Activated CD4-positive, alpha-beta T cell treated with anti-CD3 and anti-CD28 coated beads, Interleukin-2, amount 10 ng/mL, durations not matched to agents 24 days and 14 days (primary cell): Measurements from ENCODE around the gene ZNF622. TPM values are rescaled to one million over a fixed set of nuclear protein-coding genes. Genes with fewer than 3 reads are reported as not detected.

Source experiments
- DNase-seq: peaks from one replicate; pipeline ENCODE4 v3.0.0; 2022
- H3K27ac Mint-ChIP-seq: one replicate; pipeline ENCODE4 v1.8.0; 2022; ENCODE audit warnings: mild to moderate bottlenecking, mixed read lengths
- H3K27me3 Mint-ChIP-seq: one replicate; pipeline ENCODE4 v1.8.0; 2022; ENCODE audit warnings: mixed read lengths
- H3K36me3 Mint-ChIP-seq: one replicate; pipeline ENCODE4 v1.8.0; 2022; ENCODE audit warnings: low read depth, mild to moderate bottlenecking, mixed read lengths
- H3K4me1 Mint-ChIP-seq: one replicate; pipeline ENCODE4 v1.8.0; 2021; ENCODE audit warnings: mixed read lengths
- H3K4me3 Mint-ChIP-seq: one replicate; pipeline ENCODE4 v1.8.0; 2022; ENCODE audit warnings: mild to moderate bottlenecking, moderate library complexity, mixed read lengths
- H3K9me3 Mint-ChIP-seq: one replicate; pipeline ENCODE4 v1.8.0; 2021; ENCODE audit warnings: mixed read lengths
- intact Hi-C: fragments of 100-400 bp; cut with micrococcal nuclease; formaldehyde crosslinking; loops from one replicate; pipeline ENCODE4 v1.15.1; 2023
- total RNA-seq: library from RNA; stranded (reverse); gene quantifications from 2 replicates; pipeline ENCODE4 v1.2.3, GENCODE V29; 2022

ZNF622 gene
- total RNA-seq, 1 donor from 2014 or later, result 40.7 TPM

- Mint-ChIP-seq H3K27me3 (no peaks in the 10 kb centered on the region), H3K27ac (peak overlapping the region; percentile 95), H3K4me1 (peaks cover 60% of the 10 kb centered on the region), H3K9me3 (no peaks in the 10 kb centered on the region), H3K4me3 (peak overlapping the region; percentile 99), H3K36me3 (peaks cover 57% of the 10 kb centered on the region)
- intact Hi-C loops, result loop anchor here (5.0 to 10.0 kb wide), 3 partner anchors 87 to 1870 kb away; partner anchors contain the start of gene MYO10
- peak; percentile 65 for DNase-seq
Observed at GRCh38 chr5:16464664-16465543, 696 bp downstream of the ZNF622 start.

GRCh38 chr5:16464231-16464630 is 1.4 kb downstream of the ZNF622 start:
- intact Hi-C loops, result loop anchor here (10.0 kb wide), 1 partner anchor 1869 kb away; no protein-coding TSS in a partner anchor
- no peak for DNase-seq
- Mint-ChIP-seq H3K4me1 (peaks cover 65% of the 10 kb centered on the region), H3K4me3 (peak overlapping the region; percentile 99), H3K27me3 (no peaks in the 10 kb centered on the region), H3K36me3 (peaks cover 63% of the 10 kb centered on the region), H3K27ac (peak overlapping the region; percentile 95), H3K9me3 (no peaks in the 10 kb centered on the region)

GRCh38 chr5:16461782-16462181 is 3.8 kb downstream of the ZNF622 start:
- DNase-seq, result no peak
- Mint-ChIP-seq H3K27me3 (no peaks in the 10 kb centered on the region), H3K27ac (peak overlapping the region; percentile 23), H3K4me3 (peak overlapping the region; percentile 4), H3K9me3 (no peaks in the 10 kb centered on the region), H3K36me3 (peaks cover 78% of the 10 kb centered on the region), H3K4me1 (peaks cover 66% of the 10 kb centered on the region)
- intact Hi-C loops, result loop anchor here (10.0 kb wide), 1 partner anchor 1867 kb away; no protein-coding TSS in a partner anchor

GRCh38 chr5:16461026-16461425 is 4.6 kb downstream of the ZNF622 start:
- intact Hi-C loops, result loop anchor here (10.0 kb wide), 1 partner anchor 1866 kb away; no protein-coding TSS in a partner anchor
- H3K4me1 Mint-ChIP-seq, result peaks cover 69% of the 10 kb centered on the region
- no peaks in the 10 kb centered on the region for H3K9me3 Mint-ChIP-seq
- DNase-seq, result no peak
- peak overlapping the region; percentile 23 for H3K27ac Mint-ChIP-seq
- peak overlapping the region; percentile 4 for H3K4me3 Mint-ChIP-seq
- peaks cover 85% of the 10 kb centered on the region for H3K36me3 Mint-ChIP-seq
- H3K27me3 Mint-ChIP-seq, result no peaks in the 10 kb centered on the region

- H3K9me3 Mint-ChIP-seq, result no peaks in the 10 kb centered on the region
- H3K27me3 Mint-ChIP-seq, result no peaks in the 10 kb centered on the region
- H3K36me3 Mint-ChIP-seq, result peaks cover 83% of the 10 kb centered on the region
- DNase-seq, result no peak
- peaks cover 67% of the 10 kb centered on the region for H3K4me1 Mint-ChIP-seq
- peak overlapping the region; percentile 53 for H3K4me3 Mint-ChIP-seq
- peak overlapping the region; percentile 80 for H3K27ac Mint-ChIP-seq
- intact Hi-C loops, result loop anchor here (1.0 to 5.0 kb wide), 3 partner anchors 8 to 1797 kb away; partner anchors contain the start of gene OTULIN
Observed at GRCh38 chr5:16459451-16459850, 6.1 kb downstream of the ZNF622 start.

- DNase-seq, result no peak
- Mint-ChIP-seq H3K9me3 (no peaks in the 10 kb centered on the region), H3K27ac (peak overlapping the region; percentile 70), H3K4me1 (peaks cover 59% of the 10 kb centered on the region), H3K36me3 (peaks cover 77% of the 10 kb centered on the region), H3K4me3 (peak overlapping the region; percentile 53), H3K27me3 (no peaks in the 10 kb centered on the region)
- intact Hi-C loops, result loop anchor here (2.0 to 5.0 kb wide), 2 partner anchors 171 to 1796 kb away; partner anchors contain the start of gene OTULIN
Observed at GRCh38 chr5:16457853-16458252, 7.7 kb downstream of the ZNF622 start.

- Mint-ChIP-seq H3K4me3 (peak overlapping the region; percentile 53), H3K9me3 (no peaks in the 10 kb centered on the region), H3K4me1 (peaks cover 57% of the 10 kb centered on the region), H3K27me3 (no peaks in the 10 kb centered on the region), H3K27ac (peak overlapping the region; percentile 70), H3K36me3 (peaks cover 74% of the 10 kb centered on the region)
- intact Hi-C loops, result loop anchor here (5.0 kb wide), 1 partner anchor 1795 kb away; the partner anchor contains the start of gene OTULIN
- DNase-seq, result no peak
Observed at GRCh38 chr5:16457451-16457850, 8.1 kb downstream of the ZNF622 start.

GRCh38 chr5:16456103-16456832 is 9.3 kb downstream of the ZNF622 start:
- intact Hi-C loops, result loop anchor here (5.0 kb wide), 1 partner anchor 1794 kb away; the partner anchor contains the start of gene OTULIN
- no peaks in the 10 kb centered on the region for H3K27me3 Mint-ChIP-seq
- peaks cover 72% of the 10 kb centered on the region for H3K36me3 Mint-ChIP-seq
- H3K4me3 Mint-ChIP-seq, result peak overlapping the region; percentile 71
- peak; percentile 80 for DNase-seq
- no peaks in the 10 kb centered on the region for H3K9me3 Mint-ChIP-seq
- peaks cover 47% of the 10 kb centered on the region for H3K4me1 Mint-ChIP-seq
- H3K27ac Mint-ChIP-seq, result peak overlapping the region; percentile 90

GRCh38 chr5:16455668-16456067 is 9.9 kb downstream of the ZNF622 start:
- no peaks in the 10 kb centered on the region for H3K27me3 Mint-ChIP-seq
- H3K4me1 Mint-ChIP-seq, result peaks cover 41% of the 10 kb centered on the region
- peak overlapping the region; percentile 71 for H3K4me3 Mint-ChIP-seq
- DNase-seq, result no peak
- H3K9me3 Mint-ChIP-seq, result no peaks in the 10 kb centered on the region
- peaks cover 72% of the 10 kb centered on the region for H3K36me3 Mint-ChIP-seq
- intact Hi-C loops, result loop anchor here (5.0 kb wide), 1 partner anchor 1793 kb away; the partner anchor contains the start of gene OTULIN
- peak overlapping the region; percentile 90 for H3K27ac Mint-ChIP-seq

- H3K36me3 Mint-ChIP-seq, result peaks cover 73% of the 10 kb centered on the region
- DNase-seq, result peak; percentile 50
- H3K9me3 Mint-ChIP-seq, result no peaks in the 10 kb centered on the region
- H3K27ac Mint-ChIP-seq, result peak overlapping the region; percentile 4
- H3K27me3 Mint-ChIP-seq, result no peaks in the 10 kb centered on the region
- H3K4me3 Mint-ChIP-seq, result no peak overlapping the region
- intact Hi-C loops, result loop anchor here (5.0 kb wide), 1 partner anchor 1792 kb away; the partner anchor contains the start of gene OTULIN
- H3K4me1 Mint-ChIP-seq, result peaks cover 34% of the 10 kb centered on the region
Observed at GRCh38 chr5:16454686-16455085, 10.9 kb downstream of the ZNF622 start.

- Mint-ChIP-seq H3K27ac (no peak overlapping the region), H3K27me3 (no peaks in the 10 kb centered on the region), H3K4me1 (peaks cover 27% of the 10 kb centered on the region), H3K36me3 (peaks cover 75% of the 10 kb centered on the region), H3K4me3 (no peak overlapping the region), H3K9me3 (no peaks in the 10 kb centered on the region)
- intact Hi-C loops, result no loop called here
- no peak for DNase-seq
Observed at GRCh38 chr5:16453609-16454008, 12.0 kb downstream of the ZNF622 start.

GRCh38 chr5:16450163-16450562 is 15.4 kb downstream of the ZNF622 start:
- no peak for DNase-seq
- intact Hi-C loops, result no loop called here
- no peak overlapping the region for H3K4me3 Mint-ChIP-seq
- no peak overlapping the region for H3K27ac Mint-ChIP-seq
- H3K4me1 Mint-ChIP-seq, result peaks cover 4% of the 10 kb centered on the region
- peaks cover 74% of the 10 kb centered on the region for H3K36me3 Mint-ChIP-seq
- H3K9me3 Mint-ChIP-seq, result no peaks in the 10 kb centered on the region
- H3K27me3 Mint-ChIP-seq, result no peaks in the 10 kb centered on the region

GRCh38 chr5:16446993-16447392 is 18.6 kb downstream of the ZNF622 start:
- H3K27ac Mint-ChIP-seq, result no peak overlapping the region
- no peak overlapping the region for H3K4me3 Mint-ChIP-seq
- intact Hi-C loops, result no loop called here
- DNase-seq, result no peak
- no peaks in the 10 kb centered on the region for H3K4me1 Mint-ChIP-seq
- H3K36me3 Mint-ChIP-seq, result peaks cover 55% of the 10 kb centered on the region
- H3K9me3 Mint-ChIP-seq, result no peaks in the 10 kb centered on the region
- H3K27me3 Mint-ChIP-seq, result no peaks in the 10 kb centered on the region
